Dedifferentiated amniotic fluid mesenchymal stem cell (primary cell): ENCODE measurements around the gene TMEM59.
"Not testable (repeated sequence)": the region's sequence is repeated elsewhere in the genome, so short reads cannot be mapped to it uniquely, and the experiment has no call there.

ENCODE experiments used
- DNase-seq: peaks from one replicate; pipeline ENCODE4 v3.0.0-alpha.2; 2016; ENCODE audit errors: extremely low spot score

Gene TMEM59

DNA sequence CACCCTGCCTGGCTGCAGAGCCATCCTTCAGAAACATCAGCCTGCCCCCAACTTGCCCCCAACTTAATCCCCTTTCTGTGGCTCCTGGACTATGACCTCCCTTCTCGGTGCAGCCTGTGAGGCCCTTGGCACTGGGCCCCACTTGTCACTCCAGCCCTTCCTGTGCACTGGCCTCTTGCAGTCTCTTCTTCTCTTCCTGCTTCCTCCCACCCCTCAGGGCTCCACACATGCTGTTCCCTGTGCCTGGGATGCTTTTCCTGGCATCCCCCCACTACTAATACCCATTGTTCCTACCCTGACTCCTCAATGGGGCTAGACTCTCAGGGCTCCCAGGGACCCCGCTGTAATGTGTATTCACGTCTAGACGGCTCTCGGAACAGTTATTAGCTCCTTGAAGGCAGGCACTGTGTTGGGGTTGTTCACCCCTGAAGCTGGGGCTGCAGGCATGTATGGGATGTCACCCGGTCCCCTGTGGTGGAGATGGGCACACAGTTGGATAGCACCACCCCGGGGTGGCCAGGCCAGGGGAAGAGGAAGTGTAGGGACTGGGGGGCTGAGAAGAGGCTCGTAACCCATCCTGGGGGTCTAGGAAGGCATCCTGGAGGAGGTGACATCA is 39.5 kb downstream of the TMEM59 start:
- DNase-seq: no peak

DNA sequence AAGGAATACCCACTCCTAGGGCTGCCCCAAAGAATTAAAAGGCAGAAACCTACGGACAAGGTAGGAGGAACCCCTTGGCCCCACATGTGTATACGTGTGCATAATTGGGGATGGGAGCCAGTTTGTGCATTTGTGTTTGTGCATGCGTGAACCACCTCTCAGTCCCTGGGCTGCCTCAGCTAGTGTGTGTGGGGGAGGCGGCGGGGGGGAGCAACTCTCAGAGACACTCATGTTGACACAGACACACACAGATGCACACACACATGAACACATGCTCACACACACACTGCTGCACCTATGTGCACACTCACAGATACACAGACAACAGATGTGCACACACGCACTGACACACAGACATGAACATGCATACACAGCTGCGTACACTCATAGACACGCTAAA is 40.1 kb downstream of the TMEM59 start:
- DNase-seq: no peak

DNA sequence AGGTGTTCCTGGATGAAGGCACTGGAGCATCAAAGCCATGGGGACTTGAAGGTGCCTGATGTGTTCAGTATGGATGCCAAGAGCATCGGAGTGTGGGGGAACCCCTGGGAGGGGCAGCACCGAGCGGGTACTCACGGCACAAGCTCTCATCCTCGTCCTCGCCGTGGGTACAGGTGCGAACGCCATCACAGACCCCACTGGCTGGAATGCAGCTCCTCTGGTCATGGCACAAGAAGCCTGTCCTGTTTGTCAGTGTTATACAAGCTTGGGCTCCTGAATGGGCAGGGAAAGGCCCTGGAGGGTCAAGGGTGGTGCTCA is 41.0 kb downstream of the TMEM59 start:
- no peak for DNase-seq

DNA sequence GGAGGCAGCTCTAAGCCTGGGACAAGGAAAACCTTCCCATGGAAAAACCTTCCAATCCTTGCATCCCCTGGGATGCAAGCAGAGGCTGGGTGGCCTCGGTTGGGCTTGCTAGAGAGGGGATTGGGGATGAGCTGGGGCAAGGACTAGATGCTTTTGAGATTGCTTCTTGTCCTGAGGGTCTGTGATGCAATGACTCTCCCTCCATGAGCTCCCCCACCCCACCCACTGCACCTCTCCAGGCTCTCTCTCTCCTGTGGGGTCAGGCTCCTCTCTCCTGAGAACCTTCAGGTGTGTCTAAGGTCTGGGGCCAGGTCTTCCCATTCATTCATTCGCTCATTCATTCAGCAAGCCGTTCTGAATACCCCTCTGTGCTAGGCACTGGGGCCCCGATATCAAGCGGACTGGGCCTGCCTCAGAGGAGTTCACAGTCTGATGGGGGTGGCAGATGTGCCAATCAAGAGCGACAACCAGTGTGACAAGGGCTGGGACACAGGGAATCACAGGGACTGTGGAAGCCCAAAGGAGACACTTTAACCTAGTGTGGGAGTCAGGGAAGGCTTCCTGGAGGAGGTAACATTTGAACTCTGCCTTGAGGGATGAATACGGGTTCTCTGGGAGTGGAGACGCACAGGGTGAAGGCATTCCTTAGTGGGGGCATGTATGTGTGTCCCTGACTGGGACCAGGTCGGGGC is 41.5 kb downstream of the TMEM59 start:
- DNase-seq: no peak

DNA sequence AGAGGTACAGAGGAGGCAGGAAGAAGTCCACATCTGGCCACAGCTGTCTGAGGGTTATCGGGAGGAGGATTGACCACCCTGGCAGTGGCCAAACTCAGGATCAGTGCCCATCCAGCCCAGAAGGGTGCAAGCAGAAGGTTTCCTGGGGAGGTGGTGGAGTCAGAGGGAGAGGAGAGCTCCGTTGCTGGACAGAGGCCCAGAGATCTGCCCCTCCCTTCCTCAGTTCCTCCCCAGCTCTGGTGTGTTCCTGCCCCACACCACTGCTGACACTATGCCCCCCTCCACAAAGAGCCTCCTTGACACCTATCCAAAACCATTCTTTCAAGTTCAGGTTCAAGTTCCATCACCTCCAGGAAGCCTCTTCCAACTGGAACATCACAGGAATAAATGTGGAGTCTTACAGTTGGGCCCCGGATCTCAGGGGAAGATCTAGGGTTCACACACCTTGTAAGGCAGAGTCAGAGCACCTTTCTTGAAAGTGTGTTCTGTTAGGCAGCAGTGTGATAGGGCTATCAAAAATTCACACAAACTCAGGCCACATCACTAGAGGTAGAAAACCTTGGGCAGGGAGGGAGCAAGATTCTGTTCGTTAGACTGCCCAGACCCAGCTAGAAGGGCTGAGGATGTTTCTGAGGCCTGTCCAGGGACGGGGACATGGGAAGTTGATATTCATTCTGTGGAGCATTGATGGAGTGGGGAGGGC is 42.4 kb downstream of the TMEM59 start:
- DNase-seq: no peak

DNA sequence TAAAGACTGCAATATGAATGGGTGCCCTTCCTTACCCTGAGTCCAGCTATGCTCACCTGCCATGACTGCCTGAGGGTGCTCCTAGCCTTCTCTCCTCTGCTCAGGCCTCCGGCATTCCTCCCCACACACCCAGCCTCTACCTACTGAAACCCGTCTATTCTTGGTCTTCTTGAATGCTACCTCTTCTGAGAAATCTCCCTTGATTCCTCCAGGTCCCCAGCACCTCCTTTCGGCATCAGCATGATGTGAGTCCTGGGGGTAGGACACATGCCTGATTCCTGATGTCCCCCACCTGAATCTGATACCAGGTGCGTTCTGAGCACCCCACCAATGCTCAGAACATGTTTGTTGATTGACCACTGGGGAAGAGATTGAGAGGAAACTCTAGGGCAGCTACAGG is 43.6 kb downstream of the TMEM59 start:
- DNase-seq: no peak

DNA sequence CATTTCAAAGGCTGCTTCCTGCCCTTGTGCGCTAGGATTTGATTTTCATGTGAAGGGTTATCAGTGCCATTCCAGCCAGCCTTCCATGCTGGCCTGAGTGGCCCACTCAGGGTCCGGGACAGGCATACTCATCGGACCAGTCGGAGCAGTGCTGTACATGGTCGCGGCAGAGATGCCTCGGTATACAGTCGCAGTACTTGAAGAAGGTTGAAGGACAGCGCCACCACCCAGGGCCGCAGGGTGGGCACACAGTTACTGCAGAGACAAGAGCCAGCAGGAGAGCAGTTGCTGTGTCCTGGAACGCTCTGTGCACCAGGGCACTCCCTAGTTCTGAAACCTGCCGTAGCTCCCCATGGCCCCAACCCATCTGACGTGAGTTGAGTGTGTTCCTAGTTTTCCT is 44.1 kb downstream of the TMEM59 start:
- DNase-seq: no peak

DNA sequence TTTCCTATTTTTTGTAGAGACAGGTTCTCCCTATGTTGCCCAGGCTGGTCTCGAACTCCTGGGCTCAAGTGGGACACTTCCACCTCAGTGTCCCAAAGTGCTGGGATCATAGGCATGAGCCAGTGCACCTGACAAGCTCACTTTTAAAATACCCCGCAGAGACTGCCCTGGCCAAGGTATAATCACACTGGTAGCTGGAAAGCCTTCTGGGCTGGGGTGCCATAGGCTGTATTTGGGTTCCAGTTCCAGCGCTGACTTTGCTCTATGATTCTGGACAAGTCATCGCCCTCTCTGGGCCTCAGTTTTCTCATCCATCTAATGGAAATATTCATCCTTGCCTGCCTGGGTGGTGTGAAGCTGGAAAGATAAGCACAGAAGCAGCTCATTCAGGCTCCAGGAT is 45.4 kb downstream of the TMEM59 start:
- no peak for DNase-seq

DNA sequence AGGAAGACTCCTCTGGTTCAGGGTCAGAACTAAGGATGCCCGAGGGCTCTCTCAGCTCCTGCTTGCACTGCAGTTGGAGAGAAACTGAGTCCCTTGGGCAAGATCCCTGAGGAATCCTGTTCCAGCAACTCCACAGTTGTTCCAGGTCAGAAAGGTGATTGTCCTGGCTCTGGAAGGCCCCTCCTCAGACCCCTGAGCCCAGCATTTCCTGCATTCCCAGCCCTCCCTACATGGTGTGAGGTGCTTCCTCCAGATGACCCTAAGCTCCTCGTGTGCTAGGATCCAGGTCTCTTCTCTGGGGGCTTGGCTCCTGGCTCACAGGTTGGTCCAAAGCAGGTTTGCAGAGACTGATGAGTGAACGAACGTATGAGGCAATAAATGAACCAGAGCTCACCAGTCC is 46.5 kb downstream of the TMEM59 start:
- DNase-seq: no peak

DNA sequence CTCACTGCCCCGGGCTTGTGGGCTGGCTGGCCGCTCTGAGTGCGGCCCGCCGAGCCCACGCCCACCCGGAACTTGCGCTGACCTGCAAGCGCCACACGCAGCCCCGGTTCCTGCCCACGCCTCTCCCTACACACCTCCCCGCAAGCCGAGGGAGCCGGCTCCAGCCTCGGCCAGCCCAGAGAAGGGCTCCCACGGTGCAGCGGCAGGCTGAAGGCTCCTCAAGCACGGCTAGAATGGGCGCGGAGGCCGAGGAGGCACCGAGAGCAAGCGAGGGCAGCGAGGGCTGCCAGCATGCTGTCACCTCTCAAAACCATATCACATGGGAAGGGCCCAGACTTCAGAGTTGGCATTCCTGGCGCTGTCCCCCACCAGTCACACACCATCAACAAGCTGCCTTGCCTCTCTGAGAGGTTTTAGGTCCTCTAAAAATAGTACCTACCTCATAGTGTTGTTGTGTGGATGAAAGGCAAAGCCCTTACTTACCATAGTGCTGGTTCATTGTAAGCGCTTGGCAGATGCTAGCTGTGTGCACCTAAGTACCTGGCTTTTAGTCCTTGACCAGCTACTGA is 48.4 kb downstream of the TMEM59 start:
- DNase-seq: no peak

DNA sequence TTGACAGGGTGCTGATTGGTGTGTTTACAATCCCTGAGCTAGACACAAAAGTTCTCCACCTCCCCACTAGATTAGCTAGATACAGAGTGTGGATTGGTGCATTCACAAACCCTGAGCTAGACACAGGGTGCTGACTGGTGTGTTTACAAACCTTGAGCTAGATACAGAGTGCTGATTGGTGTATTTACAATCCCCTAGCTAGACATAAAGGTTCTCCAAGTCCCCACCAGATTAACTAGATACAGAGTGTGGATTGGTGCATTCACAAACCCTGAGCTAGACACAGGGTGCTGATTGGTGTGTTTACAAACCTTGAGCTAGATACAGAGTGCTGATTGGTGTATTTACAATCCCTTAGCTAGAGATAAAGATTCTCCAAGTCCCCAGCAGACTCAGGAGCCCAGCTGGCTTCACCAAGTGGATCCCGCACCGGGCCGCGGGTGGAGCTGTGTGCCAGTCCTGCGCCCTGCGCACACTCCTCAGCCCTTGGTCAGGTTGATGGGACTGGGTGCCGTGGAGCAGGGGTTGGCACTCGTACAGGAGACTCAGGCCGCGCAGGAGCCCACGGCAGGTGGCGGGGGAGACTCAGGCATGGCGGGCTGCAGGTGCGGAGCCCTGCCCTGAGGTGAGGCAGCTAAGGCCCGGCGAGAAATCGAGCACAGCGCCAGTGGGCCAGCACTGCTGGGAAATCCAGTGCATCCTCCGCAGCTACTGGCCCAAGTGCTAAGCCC is 49.1 kb downstream of the TMEM59 start:
- DNase-seq: not testable (repeated sequence)

DNA sequence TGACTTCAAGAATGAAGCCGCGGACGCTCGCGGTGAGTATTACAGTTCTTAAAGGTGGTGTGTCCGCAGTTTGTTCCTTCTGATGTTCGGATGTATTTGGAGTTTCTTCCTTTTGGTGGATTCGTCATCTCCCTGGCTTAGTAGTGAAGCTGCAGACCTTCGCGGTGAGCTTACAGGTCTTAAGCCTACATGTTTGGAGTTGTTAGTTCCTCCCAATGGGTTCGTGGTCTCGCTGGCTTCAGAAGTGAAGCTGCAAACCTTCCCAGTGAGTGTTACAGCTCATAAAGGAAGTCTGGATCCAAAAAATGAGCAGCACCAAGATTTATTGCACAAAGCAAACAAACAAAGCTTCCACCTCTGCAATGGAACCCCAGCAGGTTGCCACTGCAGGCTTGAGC is 49.8 kb downstream of the TMEM59 start:
- DNase-seq: no peak

DNA sequence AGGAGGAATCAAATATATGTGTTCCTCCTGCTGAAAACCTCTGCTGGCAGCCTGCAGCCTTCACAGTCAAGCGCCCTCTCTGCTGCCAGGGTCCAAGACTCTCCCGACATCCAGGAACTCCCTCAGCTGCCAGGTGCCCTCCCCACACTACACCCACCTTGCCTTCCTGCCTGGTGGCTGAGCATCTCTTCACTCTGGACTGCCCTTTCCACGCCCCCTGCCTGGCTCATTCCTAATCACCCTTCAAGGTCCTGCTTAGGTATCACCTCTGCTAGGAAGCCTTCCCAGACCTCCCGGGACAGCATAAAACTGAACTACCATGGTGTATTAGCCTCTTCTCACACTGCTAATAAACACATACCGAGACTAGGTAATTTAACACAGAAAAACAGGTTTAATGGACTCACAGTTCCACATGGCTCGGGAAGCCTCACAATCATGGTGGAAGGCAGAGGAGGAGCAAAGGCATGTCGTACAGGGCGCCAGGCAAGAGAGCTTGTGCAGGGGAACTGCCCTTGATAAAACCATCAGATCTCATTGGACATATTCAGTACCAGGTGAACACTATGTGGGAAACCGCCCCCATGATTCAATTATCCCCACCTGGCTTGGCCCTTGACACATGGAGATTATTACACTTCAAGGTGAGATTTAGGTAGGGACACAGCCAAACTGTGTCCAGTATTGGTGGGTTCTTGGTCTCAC is 50.3 kb downstream of the TMEM59 start:
- no peak for DNase-seq

DNA sequence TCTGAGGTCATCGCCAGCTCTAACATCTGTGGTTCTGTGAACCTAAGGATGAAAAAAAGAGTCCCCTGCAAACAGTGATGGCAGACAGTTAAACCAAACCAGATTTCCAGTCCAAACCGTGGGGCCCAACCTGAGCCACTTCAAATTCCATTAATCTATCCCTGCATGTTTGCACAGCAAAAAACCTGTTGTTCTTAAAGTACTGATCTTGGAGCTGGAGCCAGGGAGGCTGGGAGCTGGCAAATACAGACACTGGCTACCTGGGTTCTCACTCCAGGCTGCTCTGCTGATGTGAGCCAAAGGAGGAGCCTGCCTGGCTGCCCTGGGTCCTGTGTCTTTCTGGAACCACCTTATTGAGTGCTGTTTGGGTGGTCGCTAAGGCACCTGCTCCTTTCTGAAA is 51.4 kb downstream of the TMEM59 start:
- no peak for DNase-seq

DNA sequence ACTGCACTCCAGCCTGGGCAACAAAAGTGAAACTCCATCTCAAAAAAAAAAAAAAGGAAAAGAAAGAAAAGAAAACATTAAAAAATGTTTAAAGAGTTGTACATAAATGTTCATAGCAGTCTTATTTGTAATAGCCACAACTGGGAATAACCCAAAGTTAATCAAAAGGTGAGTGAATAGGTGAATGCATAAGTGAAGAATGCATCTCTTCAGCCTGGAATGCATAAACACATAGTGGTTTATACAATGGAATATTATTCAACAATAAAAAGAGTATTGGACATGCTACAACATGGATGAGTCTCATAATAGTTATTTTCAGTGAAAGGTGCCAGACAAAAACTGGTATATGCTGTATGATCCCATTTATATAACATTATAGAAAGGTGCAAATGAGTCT is 53.1 kb downstream of the TMEM59 start:
- no peak for DNase-seq

DNA sequence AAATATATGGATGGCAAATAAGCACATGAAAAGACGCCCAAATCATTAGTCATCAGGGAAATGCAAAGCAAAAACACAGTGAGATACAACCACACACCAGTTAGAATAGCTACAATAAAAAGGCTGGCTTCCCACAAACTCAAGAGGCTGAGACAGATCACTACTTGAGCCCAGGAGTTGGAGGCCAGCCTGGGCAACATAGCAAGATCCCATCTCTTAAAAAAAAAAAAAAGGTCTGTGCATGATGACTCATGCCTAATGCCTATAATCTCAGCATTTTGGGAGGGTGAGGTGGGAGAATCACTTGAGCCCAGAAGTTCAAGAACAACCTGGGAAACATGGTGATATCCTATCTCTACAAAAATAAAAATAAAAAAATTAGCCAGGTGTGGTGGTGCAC is 54.8 kb downstream of the TMEM59 start:
- no peak for DNase-seq

DNA sequence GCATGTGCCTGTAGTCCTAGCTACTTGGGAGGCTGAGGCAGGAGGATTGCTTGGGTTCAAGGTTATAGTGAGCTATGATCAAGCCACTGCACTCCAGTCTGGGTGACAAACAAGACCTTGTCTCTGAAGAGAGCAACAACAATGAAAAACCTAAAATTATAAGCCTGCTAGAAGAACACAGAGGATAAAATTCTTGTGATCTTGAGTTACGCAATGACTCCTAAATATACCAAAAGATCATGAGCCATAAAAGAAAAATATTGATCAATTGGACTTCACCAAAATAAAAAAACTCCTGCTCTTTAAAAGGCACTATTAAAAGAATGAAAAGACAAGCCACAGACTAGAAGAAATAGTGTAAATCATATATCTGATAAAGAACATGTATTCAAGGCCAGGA is 57.3 kb downstream of the TMEM59 start:
- DNase-seq: no peak

DNA sequence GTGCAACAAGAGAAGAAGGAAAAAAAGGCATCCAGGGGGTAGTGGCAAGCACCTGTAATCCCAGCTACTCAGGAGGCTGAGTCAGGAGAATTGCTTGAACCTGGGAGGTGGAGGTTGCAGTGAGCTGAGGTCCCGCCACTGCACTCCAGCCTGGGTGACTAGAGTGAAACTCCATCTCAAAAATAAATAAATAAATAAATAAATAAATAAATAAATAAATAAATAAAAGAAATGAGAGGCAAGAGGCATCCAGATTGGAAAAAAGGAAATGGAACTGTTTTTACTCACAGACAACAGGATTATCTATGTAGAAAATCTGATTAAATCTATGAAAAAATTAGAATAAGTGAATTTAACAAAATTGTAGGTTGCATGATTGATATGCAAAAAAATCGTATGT is 58.5 kb downstream of the TMEM59 start:
- not testable (repeated sequence) for DNase-seq

DNA sequence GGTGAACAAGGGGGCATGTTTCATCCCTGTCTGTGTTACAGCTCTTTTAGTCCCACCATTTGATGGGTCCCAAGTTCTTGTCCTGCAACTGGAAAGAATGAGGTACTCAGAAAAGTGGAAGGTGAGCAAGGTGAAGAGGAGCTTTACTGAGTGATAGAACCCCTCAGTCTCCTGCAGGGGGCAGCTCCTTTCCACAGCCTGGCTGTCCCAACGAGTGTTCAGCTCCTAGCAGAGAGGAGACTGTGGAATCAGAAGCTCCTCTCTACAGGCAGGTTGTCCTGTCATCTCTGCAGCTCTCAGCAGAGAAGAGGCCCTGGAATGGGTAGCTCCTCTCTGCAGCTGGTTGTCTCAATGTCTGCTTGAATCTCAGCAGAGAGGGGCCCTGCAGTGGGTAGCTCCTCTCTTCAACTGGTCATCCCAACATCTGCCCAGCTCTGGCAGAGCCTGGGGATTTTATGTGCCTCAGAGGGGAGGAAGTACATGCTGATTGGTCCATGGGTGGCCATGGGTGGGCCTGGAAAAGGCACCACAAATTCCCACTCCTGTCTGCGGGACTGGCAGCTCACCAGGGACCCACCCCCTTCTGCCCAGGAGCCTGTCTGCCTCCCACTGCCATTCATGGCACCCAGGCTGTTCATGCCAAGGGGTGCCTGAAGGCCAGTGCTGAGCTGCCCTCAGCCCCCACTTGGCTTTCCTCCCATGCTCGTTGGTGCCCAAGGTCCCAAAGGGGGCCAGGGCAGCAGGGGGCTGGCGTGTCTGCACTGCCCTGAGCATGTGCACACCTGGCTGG is 60.7 kb downstream of the TMEM59 start:
- no peak for DNase-seq

DNA sequence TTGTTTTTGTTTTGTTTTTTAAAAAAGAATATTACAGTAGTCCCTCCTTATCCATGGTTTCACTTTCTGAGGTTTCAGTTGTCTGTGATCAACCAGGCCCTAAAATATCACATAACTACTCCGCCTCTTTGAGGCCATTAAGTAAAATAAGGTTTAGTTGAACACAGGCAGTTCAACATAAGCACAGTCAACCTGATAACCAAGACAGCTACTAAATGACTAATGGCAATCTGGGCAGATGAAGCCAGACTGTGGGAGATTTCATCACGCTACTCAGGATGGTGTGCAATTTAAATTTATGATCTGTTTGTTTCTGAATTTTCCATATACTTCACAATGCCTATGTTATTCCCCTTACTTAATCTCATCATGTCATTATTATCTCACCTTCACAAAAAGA is 65.1 kb downstream of the TMEM59 start:
- DNase-seq: no peak

DNA sequence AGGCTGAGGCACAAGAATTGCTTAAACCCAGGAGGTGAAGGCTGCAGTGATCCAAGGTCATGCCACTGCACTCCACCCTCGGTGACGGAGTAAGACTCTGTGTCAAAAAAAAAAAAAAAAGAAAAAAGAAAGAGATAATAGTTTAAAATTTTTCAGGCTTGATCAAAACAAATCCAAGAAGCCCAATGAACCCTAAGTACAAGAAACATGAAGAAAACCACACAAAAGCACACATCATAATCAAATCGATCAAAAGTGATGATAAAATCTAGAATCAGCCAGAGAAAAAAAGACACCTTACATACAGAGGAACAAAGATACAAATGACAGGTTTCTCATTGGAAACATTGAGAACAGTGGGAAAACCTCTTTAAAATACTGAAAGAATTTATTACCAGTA is 66.5 kb downstream of the TMEM59 start:
- no peak for DNase-seq
